HG03280 (cell line): Measurements from ENCODE around the gene TGFB1.
"Not testable (repeated sequence)": the region's sequence is repeated elsewhere in the genome, so short reads cannot be mapped to it uniquely, and the experiment has no call there.

Experiments used
- ATAC-seq: cut with Tn5 transposase; IDR thresholded peaks from one replicate; pipeline ENCODE4 v1.9.1; 2021; ENCODE audit warnings: mild to moderate bottlenecking, moderate library complexity; ENCODE audit not compliant: unreplicated experiment

Gene TGFB1

GRCh38 chr19:41304706-41305483 lies 48.8 kb downstream of the TGFB1 start:
- no peak for ATAC-seq

DNA sequence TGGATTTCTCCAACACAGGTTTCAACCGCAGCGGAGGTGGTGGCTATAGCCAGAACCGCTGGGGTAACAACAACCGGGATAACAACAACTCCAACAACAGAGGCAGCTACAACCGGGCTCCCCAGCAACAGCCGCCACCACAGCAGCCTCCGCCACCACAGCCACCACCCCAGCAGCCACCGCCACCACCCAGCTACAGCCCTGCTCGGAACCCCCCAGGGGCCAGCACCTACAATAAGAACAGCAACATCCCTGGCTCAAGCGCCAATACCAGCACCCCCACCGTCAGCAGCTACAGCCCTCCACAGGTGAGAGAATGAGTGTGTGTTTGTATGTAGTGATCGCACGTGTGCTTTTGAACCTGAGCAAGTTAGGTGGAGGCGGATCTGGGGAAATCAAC lies 49.8 kb downstream of the TGFB1 start:
- no peak for ATAC-seq

- ATAC-seq, result no peak
Observed at GRCh38 chr19:41302624-41303351, 50.9 kb downstream of the TGFB1 start.

- ATAC-seq, result no peak
Observed at GRCh38 chr19:41300555-41300954, 53.2 kb downstream of the TGFB1 start.

DNA sequence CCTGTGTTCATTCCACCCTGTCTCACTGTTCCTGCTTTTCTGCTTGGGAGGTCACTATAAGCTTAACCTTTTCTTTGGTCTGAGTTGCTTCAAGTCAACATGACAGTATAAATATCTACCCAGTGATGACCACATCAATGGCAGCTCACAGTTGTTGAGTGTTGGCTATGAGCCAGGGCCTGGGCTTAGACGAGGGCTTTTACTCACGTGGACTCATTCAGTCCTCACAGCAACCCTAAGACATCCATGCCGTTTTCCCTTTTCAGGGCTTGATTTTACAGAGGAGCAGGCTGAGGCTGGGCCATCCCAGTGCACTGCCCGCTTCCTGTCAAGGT lies 54.0 kb downstream of the TGFB1 start:
- no peak for ATAC-seq

GRCh38 chr19:41299046-41299754 lies 54.5 kb downstream of the TGFB1 start:
- no peak for ATAC-seq

DNA sequence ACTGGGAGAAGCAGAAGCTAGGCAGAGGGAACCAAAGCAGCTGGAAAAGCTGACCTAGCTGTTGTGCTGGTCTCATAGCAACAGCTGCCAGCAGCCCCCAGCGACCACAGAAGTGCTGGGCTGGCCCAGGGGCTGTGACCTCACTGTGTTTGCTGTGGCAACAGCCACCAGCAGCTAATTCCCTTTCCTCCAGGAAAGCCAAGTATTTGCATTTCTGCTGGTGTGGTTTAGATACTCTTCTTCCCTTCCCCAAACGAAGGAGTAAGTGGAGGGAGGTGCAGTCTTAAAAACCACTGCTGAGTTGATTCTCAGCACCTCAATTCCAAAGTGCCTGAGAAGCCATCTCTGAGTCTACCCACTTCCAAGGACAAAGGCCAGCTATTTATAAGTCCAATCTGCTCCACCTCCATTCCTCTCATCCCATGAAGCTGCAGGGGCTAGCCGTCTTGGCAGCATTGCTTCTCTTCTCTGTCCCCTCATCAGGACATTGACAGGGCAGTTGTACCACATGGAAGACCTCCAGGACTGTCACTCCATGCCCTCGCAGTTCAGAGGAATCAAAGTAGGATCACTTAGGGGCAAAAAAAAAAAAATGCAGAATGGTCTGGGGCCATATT lies 55.3 kb downstream of the TGFB1 start:
- peak; percentile 27 for ATAC-seq

DNA sequence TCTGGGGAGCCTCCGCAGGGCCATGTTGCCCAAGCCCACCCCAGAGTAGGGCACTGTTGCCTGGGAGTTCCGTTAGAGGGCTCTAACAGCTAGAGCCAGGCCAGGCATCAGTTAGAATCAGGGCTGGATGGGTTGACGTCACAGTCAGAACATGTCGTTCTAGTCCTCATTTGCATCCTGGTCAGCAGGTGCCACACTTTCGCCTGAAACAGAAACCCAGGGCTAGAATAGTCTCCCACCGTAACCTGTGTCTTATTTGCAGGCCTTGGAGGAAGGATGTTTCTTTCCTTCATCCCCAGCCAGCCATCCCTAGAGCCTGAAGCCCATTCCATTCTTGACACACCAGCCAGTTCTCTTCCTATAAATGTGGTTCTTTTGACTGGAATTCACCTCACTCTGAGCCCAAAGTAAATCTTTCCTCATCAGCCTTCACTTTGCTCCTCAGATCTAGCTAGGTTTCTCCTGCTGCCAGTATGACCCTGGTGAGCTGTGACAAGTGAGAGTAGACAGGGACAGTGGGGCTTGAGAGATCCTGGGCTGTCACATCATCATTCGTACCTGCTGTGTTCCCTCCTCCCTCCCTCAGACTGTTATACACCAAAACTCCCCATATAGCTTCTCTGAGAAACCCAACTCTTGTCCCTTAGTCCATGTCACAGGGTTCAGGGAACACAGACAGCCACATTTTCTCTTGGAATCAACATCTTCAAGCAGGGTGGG lies 55.9 kb downstream of the TGFB1 start:
- peak; percentile 80 for ATAC-seq

DNA sequence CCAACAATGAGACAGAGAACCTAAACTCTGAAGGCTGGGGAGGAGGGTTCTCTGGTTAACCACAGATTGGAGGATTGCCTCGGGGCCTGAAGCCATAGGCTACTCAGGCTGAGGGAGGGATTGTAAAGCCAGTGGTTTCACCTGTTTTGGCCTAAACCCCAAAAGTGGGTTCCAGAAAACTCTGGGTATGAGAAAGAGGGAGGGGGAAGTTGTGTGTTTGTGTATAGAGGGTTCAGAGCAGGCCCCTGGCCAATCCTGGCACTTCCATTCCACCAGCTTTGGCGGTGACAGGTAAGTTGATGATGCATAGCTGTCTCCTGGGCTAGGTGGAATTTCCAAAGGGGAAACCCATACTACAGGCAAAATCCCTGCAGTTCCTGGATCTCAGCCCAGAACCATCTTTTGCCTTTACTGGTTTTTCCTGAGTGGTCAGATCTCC lies 57.3 kb downstream of the TGFB1 start:
- no peak for ATAC-seq

DNA sequence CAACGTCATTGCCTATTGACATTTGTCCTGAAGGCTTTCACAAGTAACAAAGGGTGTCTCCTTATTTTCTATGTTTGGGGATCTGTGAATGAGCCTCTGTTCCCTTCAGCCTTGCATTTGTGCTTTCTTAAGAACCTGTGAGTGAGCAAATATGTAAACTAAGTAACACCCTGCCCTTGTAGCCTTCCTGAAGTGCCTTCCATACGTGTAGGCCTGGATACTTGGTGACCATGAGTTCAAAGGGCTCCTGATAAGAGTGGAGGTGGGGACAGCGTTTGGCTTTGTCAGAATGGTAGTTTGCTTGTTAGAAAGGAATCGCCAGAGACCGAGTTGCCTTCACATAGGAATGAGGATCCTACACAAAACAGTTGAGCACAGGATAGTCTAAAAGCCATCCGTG lies 58.2 kb downstream of the TGFB1 start:
- ATAC-seq, result no peak

- no peak for ATAC-seq
Observed at GRCh38 chr19:41294393-41294792, 59.3 kb downstream of the TGFB1 start.

GRCh38 chr19:41289814-41290213 lies 63.9 kb downstream of the TGFB1 start:
- ATAC-seq, result not testable (repeated sequence)

DNA sequence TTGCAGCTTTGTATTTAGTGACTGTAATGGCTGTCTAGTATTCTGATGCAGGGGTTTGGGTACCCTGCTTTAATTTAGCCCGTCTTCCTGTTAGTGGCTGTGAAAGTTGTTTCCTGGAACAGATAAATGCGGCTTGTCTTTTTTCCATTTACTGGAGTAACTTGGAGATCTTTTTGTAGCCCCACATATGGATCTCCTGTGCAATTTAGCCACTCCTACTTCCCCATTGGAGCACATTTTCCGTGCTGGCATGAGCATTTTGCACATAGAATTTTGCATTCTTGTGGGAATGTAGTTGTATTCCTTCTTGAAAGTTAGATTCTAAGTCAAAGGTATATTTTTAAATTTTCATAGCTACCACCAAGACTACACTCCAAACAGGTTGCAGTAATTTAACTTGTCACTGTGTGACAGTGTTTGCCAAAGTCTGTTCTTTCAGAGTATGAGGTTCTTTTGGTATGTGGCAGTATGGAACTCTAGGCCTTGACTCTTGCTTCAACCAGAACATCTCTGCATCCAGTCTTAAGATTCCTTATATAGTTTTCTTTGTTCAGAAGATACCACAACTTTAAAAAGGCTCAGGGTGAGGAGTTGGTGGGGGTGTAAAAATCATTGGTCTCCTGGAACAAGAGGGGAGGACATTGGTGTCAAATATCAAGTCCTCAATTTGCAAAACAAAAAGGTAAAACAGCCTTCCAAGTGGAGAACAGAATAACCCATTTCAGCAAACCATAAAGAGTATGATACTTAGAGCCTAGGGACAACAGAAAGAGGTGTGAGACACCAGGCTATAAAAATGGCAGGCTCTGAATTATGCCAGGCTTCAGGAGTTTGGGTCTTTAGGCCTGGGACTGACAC lies 64.8 kb downstream of the TGFB1 start:
- no peak for ATAC-seq
